A673 (cell line): Measurements from ENCODE around the gene GRIA1. TPM values are rescaled to one million over a fixed set of nuclear protein-coding genes. Genes with fewer than 3 reads are reported as not detected.

Experiments
- BruUV-seq: library from RNA; stranded (reverse); fragments of 400-500 nt; replicated peaks from 2 replicates; lab custom pipeline; 2021; lab: Mats Ljungman, UMichigan
- CTCF ChIA-PET: fragments of 300-600 bp; sonication (Branson Sonifier 250); formaldehyde crosslinking; loops from one replicate; lab custom pipeline; 2022; ENCODE audit warnings: antibody characterized with exemption; lab: Charles Lee
- POLR2A ChIA-PET: fragments of 300-600 bp; sonication (Branson Sonifier 250); formaldehyde crosslinking; loops from one replicate; lab custom pipeline; 2022; ENCODE audit warnings: antibody characterized with exemption; ENCODE audit not compliant: low non-redundant PET; lab: Charles Lee
- DNase-seq: peaks from one replicate; pipeline ENCODE4 v3.0.0-alpha.2; 2015; ENCODE audit warnings: low spot score
- H3K27ac ChIP-seq: fragments of 200-600 bp; sonication (generic); 2 replicates; pipeline ENCODE4 v1.5.1; 2016; ENCODE audit warnings: mixed run types, low read depth, mild to moderate bottlenecking, mixed read lengths, antibody characterized with exemption, low read length; ENCODE audit not compliant: poor library complexity, severe bottlenecking
- H3K27me3 ChIP-seq: fragments of 200-600 bp; sonication (generic); replicated peaks from 2 replicates; pipeline ENCODE4 v1.6.1; 2017; ENCODE audit warnings: mixed run types, low read depth, mild to moderate bottlenecking, mixed read lengths, antibody characterized with exemption, low read length; ENCODE audit not compliant: insufficient read depth, poor library complexity
- H3K36me3 ChIP-seq: fragments of 200-600 bp; sonication (generic); 2 replicates; pipeline ENCODE4 v1.6.1; 2016; ENCODE audit warnings: mixed run types, mild to moderate bottlenecking, mixed read lengths, antibody characterized with exemption, low read length; ENCODE audit not compliant: insufficient read depth, poor library complexity, severe bottlenecking
- H3K4me1 ChIP-seq: fragments of 200-600 bp; sonication (generic); 2 replicates; pipeline ENCODE4 v1.6.1; 2017; ENCODE audit warnings: mixed run types, mild to moderate bottlenecking, mixed read lengths, antibody characterized with exemption, low read length; ENCODE audit not compliant: insufficient read depth, poor library complexity, severe bottlenecking
- H3K4me3 ChIP-seq: fragments of 200-600 bp; sonication (generic); 2 replicates; pipeline ENCODE4 v1.5.1; 2016; ENCODE audit warnings: low read depth, mixed run types, mild to moderate bottlenecking, mixed read lengths, low read length; ENCODE audit not compliant: poor library complexity, severe bottlenecking
- H3K9me3 ChIP-seq: fragments of 200-600 bp; sonication (generic); 2 replicates; pipeline ENCODE4 v1.6.1; 2016; ENCODE audit warnings: mixed run types, low read depth, mild to moderate bottlenecking, mixed read lengths, antibody characterized with exemption, low read length; ENCODE audit not compliant: poor library complexity, severe bottlenecking
- CTCF ChIP-seq: fragments of 300-800, 200-600 bp; sonication (generic); conservative IDR thresholded peaks from 2 replicates; pipeline ENCODE4 v1.5.1; 2017; ENCODE audit warnings: low read depth, mild to moderate bottlenecking, antibody characterized with exemption, low read length, moderate library complexity, mixed read lengths
- EZH2 ChIP-seq: fragments of 200-600 bp; sonication (generic); IDR thresholded peaks from 2 replicates; pipeline ENCODE4 v1.6.1; 2017; ENCODE audit warnings: borderline replicate concordance, low read depth, mild to moderate bottlenecking, mixed read lengths, antibody characterized with exemption, low read length; ENCODE audit not compliant: poor library complexity, severe bottlenecking
- intact Hi-C: fragments of 100-400 bp; cut with micrococcal nuclease; formaldehyde crosslinking; loops from one replicate; pipeline ENCODE4 v1.10.0; 2022; ENCODE audit not compliant: unreplicated experiment
- total RNA-seq: library from RNA; stranded (reverse); gene quantifications from 2 replicates; pipeline ENCODE4 v1.2.3, GENCODE V29; 2021

GRIA1 gene
- total RNA-seq, 1 experiment from 2014 or later, result 0.69 TPM

GRCh38 chr5:153530357-153531143 lies 40.1 kb downstream of the GRIA1 start:
- DNase-seq, result no peak
- no peaks in the 10 kb centered on the region for H3K9me3 ChIP-seq
- H3K36me3 ChIP-seq, result no peaks in the 10 kb centered on the region
- POLR2A ChIA-PET, result no interaction called here
- intact Hi-C loops, result no loop called here
- no TSS peak for BruUV-seq
- no peak overlapping the region for H3K27ac ChIP-seq
- TF ChIP-seq EZH2, result no peak
- TF ChIP-seq CTCF, result no peak
- no peaks in the 10 kb centered on the region for H3K27me3 ChIP-seq
- H3K4me1 ChIP-seq, result no peaks in the 10 kb centered on the region
- CTCF ChIA-PET, result no interaction called here
- H3K4me3 ChIP-seq, result no peak overlapping the region

GRCh38 chr5:153533546-153533945 lies 43.1 kb downstream of the GRIA1 start:
- Histone ChIP-seq H3K27ac (no peak overlapping the region), H3K4me3 (no peak overlapping the region), H3K9me3 (no peaks in the 10 kb centered on the region), H3K4me1 (no peaks in the 10 kb centered on the region), H3K27me3 (no peaks in the 10 kb centered on the region), H3K36me3 (no peaks in the 10 kb centered on the region)
- DNase-seq, result no peak
- ChIA-PET CTCF (no interaction called here), POLR2A (no interaction called here)
- TF ChIP-seq CTCF (no peak), EZH2 (no peak)
- intact Hi-C loops, result no loop called here
- no TSS peak for BruUV-seq

GRCh38 chr5:153534102-153534501 lies 43.6 kb downstream of the GRIA1 start:
- intact Hi-C loops, result no loop called here
- TF ChIP-seq EZH2 (no peak), CTCF (no peak)
- Histone ChIP-seq H3K27me3 (no peaks in the 10 kb centered on the region), H3K4me1 (no peaks in the 10 kb centered on the region), H3K4me3 (no peak overlapping the region), H3K36me3 (no peaks in the 10 kb centered on the region), H3K27ac (no peak overlapping the region), H3K9me3 (no peaks in the 10 kb centered on the region)
- no TSS peak for BruUV-seq
- ChIA-PET CTCF (no interaction called here), POLR2A (no interaction called here)
- no peak for DNase-seq
